CMK (cell line): ENCODE data around the gene ACTBL2.
"Not testable (repeated sequence)": the region's sequence is repeated elsewhere in the genome, so short reads cannot be mapped to it uniquely, and the experiment has no call there.

Source experiments
- DNase-seq: peaks from one replicate; pipeline ENCODE4 v3.0.0-alpha.2; 2010; ENCODE audit warnings: low read depth

ACTBL2 gene

GRCh38 chr5:57494104-57495098 is 11.8 kb upstream of the ACTBL2 start:
- DNase-seq: no peak

DNA sequence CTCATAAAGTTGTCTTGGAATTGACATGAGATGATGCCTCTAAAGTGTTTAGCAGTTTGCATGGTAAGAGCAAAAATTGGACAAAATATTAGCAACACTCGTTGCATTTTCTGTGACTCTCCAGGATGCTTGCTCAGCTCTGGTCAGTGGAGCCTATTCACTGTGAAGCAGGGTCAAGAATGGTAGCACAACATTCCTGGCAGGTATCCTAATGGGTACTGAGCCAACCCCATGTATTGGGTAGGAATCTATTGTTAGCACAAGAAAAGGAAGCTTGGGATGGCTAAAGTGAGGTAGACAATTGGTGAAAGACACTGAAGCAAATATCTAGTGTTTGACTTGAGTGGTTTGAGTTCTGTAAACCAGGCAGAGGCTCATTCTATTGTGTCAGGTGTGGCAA is 10.4 kb upstream of the ACTBL2 start:
- DNase-seq: no peak

DNA sequence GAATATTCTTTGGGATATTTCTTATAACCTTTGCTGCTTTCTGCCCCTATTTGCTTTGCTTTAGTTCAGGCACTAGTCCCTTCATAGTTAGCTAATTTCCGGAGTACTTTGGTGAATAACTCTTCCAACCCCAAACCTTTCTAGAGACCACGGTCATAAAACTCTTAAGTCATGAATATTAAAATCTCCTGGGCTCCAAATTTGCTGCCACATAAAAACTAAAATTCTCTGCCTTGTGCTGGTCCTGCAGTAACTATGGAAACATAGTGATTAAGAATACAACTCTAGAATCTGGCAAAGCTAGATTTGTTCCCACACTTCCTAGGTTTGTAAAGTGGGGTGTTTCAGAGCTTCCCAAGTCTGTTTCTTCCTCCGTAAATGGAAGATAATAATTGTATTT is 10.0 kb upstream of the ACTBL2 start:
- DNase-seq: no peak

DNA sequence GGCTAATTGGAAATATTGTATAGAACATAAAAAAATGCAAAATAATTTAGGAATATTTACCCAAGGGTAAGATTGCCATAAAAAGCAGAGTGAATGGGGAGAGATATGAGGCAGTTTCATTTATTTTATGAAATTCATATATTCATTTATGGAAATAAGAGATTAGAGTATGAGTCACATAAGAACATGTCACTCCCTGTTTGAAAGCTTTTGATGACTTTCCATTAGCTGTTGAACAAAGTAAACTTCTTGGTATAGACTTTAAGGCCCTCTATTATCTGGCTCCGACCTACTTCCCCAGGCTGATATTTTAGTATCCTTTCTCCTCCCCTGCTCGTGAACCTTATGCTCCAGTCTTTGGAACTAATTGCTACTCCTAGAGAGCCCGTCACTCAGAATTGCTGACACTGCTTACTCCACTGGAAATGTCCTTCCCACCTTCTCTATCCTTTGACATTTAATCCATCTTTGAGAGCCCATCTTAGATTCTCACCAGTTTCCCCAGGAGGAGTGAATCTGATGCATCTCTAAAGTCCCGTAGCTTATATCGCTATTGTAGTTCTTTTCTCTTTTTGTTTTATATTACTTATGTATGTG is 8.9 kb upstream of the ACTBL2 start:
- DNase-seq: no peak

DNA sequence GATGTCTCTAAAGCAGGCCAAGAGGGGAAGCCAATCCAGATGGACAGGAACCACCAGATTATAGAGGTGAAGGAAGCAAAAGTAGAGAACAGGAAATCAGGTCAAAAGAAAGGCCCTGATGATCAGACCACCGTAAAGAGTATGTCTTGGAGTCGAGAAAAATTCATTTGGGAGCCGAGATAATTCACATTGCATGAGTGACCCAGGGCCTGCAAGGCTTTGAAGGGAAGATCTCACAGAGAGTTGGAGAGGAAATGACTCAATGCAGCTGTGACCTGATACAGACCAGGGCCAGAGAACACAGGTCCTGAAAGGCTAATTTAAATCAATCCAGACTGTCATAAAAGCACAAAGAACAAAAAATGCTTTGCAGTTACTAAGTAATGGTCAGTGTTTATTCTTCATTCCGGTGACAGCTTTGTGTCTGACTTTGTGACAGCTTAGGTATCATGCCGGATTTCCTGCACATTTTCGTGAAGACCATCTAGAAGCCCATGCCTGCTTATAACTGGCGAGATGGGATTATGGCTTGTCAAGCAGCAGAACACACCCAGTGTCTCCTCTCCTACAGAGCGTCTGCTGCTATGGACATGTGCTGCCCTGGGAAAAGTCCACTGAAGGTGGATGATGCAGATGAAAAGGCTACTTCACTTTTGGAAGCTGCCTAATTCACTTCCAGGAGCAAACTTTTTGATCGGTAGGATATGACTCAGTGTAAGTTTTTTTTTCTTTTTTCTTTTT is 5.8 kb upstream of the ACTBL2 start:
- DNase-seq: no peak

DNA sequence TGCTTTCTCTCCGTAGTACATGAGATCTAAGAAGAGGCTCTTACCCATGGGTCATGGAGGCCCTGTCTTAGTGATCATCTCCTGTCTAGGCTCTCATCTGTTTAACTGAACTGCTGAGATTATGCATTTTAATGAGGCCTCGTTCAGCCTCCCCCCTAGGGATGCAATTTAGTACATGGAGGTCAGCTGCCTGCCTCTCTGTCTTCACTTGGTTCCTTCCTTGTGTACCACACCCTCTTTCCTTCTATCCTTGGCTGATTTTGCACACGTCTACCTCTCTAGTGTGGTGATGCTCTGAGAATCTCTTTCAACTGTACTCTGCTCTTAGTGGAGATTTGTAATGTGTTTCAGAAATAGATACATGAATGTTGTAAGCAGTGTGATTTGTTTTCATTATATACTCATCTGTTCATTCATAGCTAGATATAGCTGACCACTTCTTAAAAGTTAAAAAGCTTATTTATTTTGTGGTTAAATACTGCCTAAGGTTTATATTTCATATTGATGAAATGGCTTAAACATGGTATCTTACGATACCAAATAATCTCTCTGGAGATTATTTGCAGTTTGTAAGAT is 3.5 kb upstream of the ACTBL2 start:
- no peak for DNase-seq

DNA sequence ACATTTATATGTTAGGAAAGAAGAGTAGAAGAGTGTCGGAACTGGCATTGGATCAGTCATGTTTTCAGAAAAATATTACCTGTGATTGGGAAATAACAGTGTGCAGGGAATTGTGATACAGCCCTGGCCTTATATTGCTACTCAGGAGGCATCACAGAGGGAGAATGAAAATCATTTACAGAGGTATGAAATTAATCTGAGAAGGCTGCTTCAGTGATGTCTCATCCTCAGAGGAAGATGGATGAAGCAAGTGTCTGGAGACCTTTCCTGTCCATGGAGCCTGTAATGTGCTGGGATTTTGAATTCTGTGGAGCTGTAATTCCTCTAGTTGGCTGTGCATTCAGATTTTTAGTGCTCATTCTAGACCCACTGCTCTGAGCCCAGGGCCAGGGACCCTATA is 3.8 kb downstream of the ACTBL2 start:
- no peak for DNase-seq

DNA sequence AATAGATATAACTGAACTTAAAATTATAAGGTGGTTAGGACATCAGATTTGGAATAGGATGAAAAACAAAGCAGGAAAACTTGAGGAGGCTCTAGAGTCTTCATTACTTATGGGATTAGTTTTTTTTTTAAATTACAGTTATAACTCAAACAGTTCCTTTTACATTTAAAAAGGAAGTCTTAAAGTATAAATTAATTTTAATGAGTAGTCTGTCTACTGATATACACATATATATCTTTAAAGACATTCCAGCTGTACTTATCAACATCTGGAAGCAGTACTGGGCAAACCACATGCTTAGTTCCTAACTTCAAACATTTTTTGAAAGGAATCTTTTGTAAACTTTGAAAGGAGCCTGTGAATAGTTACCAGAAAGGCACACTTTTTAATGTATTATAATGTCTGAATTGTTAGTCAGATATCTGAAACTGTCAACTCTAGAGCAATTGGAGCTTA is 6.0 kb downstream of the ACTBL2 start:
- DNase-seq: no peak

- DNase-seq: no peak
These were observed 12.3 kb downstream of the ACTBL2 start for GRCh38 chr5:57470339-57470738.

DNA sequence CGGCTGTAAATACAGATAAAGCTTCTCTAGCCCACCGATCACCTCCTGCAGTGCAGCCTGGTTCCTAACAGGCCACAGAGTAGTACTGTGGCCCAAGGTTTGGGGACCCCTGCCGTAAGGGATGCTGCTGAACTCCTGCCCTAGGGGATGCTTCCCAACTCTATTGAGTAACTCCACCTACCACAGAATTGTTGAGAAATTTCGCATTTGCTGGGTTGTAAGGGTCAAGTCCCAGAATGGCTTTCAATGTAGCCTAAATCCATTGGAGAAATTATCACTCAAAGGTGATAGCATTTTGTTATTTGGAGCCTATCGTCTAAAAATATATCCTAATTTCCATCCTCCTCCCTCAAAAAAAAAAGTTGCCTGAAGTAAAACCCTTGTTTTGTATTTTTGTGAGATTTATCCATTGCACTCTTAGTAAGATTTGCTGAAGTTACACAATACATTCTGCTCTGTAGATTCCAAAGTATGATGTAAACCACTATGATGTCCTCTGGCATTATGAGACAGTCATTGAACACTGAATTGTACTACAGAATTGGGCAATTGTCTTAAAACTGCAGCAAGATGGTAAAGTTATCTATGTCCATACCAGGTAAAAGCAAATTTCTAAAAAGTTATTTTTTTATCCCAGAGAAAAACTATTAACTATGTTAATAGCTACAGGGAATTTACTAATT is 14.0 kb downstream of the ACTBL2 start:
- DNase-seq: no peak

DNA sequence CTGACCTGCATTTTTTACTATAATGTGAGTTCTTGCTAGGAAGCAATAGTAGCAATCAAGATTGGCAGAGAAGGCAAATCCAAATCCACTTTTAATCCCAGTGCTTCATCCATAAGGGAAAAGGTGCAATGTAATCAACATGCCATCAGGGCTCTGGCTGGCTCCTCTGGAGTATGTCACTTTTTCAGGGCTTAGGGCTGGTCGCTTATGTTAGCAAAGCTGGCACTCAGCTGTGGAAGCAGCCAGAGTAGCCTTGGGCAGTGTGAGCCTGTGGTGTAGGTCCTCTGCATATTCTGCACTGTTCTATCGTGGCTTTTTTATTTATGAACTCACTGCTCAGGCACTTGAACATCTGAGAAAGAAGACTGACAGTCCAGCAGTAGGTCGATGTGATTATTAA is 16.1 kb downstream of the ACTBL2 start:
- no peak for DNase-seq

- not testable (repeated sequence) for DNase-seq
These were observed 22.6 kb downstream of the ACTBL2 start for GRCh38 chr5:57460056-57460455.

DNA sequence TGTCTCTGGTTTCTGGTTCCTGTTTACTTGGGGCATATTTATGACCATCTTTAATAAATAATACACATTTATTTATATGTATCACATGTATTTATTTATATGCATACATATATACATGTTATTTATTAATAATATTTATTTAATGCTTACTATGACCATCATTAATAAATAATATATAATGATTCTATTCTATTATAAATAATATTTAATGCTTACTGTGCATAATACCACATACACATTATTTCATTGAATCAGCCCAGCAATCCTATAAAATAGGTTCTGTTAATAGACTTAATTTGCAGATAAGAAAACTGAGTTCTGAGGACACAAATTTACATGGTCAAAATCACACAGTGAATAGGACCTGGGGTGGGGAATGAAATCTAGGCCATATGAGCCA is 24.2 kb downstream of the ACTBL2 start:
- DNase-seq: no peak

DNA sequence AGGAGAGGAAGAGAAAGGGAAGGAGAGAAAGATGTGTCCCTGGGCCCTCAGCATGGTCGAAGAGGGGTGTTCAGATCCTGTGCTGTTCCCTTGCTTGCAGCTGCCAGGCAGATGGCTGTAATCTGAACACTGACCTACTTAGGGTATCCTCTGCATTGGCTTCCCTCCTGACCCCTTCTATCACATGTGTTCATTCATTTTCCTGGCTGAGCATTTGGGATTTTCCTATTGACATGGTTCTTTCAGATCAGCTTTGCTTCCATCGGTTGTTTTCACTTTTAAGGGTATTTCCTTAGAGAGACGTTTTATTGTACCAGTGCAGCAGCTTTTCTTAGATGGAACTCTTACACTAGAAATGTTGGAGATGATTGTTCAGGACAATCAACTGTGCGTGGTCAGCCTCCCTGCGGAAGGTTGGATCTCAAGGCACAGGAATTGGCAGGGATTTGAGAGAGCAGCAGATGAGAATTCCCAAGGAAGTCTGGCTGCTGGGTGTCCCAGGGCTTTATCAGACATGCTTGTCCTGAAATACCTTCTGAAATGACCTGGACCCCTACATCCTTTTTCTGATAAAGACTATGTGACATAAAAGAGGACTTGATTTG is 26.0 kb downstream of the ACTBL2 start:
- no peak for DNase-seq

DNA sequence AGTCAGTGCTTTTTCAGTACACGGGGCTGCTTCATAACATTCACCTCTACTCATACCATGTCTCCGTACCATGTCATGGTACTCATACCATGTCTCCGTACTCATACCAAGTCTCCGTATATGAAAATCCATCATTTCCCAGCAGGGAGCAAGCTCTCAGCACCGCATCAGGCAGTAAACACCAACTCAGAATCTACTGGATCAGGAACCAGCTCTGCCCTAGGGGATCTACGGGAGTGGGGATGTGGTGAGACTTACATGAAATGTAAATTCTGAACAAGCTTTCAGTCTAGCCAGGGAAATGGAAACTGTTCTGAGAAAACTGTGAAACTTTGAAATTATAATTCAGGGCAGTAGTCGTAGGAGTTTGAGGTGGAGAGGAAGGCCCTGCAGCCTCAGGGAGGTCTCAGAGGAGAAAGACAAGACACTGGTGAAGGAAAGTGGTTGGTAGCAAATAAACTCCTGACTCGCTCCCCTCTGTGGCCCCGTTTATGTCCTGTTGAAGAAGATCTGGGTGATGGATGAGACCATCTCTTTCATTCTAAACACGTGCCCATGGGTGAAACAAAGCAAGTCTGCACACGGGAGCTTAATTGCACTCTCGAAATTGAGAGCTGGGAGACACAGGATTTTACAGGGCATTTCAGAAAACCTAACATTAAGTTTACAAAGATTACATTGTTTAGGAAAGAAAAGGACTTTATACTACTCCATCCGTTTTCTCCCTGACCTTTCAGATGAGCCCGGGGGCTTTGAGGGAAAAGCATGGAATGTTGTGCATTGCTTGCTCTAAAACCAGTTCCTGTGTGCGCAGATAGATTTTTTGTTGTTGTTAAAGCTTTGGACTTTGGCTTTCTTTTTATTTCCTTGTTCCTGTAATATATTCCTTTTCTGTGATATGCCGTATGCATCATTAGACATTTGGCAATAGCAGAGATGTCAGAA is 26.8 kb downstream of the ACTBL2 start:
- no peak for DNase-seq

- no peak for DNase-seq
These were observed 27.7 kb downstream of the ACTBL2 start for GRCh38 chr5:57454896-57455295.

- no peak for DNase-seq
These were observed 28.9 kb downstream of the ACTBL2 start for GRCh38 chr5:57453728-57454127.

GRCh38 chr5:57452885-57453284 is 29.7 kb downstream of the ACTBL2 start:
- no peak for DNase-seq

DNA sequence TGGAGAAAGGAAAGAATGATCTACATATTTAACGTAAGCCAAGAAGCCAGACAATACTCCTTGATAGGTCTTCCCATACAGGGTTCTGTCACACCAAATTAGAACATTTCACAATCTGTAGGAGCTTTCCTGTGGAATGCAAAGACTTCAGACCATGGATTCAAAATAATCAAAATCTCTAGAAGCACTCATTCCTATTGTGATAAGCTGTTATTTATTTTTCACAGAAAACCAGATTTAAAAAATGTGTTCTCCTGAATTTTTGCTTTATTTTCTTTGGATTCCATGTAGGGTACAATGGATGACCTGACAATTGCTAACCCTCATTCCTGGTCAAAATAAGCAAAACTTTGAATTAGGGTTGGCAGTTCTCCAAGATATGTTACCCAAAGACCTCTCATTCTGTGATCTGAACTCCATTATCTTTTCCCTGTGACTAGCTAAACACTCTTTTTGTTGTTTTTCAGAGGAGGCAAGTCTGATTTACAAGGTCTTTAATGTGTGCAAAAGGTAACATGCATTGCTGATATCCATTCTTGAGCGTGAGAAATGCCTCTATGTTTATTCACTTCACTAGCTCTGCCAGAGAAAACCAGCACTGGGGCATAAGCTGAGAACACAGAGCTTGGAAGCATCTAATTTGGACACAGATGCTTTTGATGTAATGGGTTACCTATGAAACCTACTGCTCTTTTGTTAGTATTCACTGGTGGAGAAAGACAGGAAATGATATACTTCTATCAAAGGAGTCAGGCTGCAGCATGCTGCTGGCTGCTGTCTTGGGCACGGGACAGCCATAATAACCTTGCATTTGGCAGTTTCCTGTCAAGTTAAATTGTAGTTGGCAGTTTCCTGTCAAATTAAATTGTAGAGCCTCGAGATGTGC is 31.4 kb downstream of the ACTBL2 start:
- no peak for DNase-seq
